SHP77 (cell line): ENCODE measurements around the gene RIMS3.
A peak's percentile ranks its signal among the peaks of the same experiment; 100 is the strongest.
"Not testable (repeated sequence)": the region's sequence is repeated elsewhere in the genome, so short reads cannot be mapped to it uniquely, and the experiment has no call there.

Experiments used
- DNase-seq, 2 experiments: peaks; one replicate each; lab custom pipeline; 2025; lab: John Stamatoyannopoulos, UW

RIMS3 gene

DNA sequence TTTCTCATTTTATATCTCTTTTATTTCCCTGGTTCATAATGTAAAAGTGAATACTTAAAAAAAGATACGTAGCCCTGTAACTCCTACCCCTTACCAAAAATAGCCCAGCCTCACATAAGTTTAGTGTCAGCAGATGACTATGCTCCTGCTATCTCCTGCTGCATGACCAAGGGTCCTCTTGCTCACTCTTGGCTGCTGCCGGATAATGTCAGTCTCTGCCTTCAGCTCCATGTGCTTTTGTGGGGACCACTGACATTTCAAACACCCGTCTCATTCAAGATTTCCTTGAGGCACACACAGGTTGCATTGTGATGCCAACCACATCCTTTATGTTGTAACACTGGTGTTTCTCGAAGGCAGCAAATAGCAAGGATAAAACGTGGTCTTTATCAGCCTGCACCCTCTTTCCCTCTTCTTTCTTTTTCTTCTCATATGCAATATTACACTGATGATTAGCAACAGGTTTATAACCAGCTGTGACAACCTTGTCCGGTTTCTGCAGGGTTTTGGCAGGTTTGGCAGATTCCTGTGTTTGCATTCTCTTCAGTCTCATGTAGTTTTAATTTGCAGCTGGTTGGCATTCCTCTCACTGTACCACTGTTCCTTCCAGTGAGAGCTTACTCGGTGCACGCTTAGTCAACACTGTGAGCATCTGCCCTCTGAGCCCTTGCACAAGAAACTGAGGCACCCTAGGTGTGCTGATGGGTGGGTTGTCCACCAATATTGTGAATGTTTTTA lies 71.9 kb downstream of the RIMS3 start:
- no peak for DNase-seq

DNA sequence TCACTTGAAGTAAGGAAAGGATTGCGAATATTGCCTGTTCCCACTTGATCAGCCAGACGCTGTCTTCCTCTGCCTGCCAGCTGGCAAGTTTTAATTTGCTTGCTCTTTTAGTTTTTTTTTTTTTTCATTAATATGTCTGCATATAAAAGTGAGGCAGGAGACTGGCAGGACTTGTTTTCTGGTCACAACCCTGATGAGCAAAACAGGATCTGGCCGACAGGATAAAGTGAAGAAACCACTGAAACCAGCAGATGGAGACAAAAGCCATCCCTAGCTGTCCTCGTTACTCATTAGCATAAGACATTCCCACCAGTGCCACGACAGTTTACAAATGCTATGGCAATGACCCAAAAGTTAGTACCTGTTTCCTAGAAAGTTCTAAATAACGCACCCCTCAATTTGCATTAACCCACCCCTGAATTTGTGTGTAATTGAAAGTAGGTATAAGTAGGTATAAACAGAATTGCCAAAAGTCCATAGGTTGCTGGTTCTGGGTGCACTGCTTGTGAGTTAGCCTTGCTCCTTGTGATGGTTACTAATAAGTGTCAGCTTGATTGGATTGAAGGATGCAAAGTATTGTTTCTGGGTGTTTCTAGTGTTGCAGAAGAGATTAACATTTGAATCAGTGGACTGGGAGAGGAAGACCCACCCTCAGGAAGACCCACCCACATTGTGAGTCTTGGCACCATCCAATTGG lies 73.2 kb downstream of the RIMS3 start:
- peak; percentile 7 to 37 for DNase-seq

DNA sequence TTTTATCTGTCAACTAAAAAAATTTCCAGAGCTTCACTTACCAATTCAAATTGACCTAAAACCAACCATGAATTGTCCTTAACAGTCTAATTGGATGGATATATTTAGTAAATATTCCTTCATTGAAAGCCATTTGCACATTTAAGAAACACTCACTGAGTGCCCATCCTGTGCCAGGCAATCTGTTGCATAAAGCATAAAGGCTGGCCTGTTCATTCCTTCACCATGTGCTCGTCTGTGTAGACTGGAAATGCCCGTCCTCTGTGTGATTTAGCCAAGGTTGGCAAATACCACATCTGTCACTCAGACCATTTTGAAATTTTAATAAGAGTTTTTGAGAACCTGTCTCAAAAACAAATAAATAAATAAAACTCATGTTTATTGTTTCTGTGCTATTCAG lies 76.9 kb downstream of the RIMS3 start:
- DNase-seq, result no peak

DNA sequence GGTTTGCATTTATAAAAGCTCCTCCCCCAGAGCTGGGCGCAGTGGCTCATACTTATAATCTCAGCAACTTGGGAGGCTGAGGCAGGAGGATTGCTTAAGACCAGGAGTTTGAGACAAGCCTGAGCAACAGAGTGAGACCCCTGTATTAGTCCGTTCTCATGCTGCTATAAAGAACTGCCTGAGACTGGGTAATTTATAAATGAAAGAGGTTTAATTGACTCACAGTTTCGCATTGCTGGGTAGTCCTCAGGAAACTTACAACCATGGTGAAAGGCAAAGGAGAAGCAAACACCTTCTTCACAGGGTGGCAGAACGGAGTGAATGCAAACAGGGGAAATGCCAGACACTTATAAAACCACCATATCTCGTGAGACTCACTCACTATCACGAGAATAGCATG lies 81.5 kb downstream of the RIMS3 start:
- no peak for DNase-seq

DNA sequence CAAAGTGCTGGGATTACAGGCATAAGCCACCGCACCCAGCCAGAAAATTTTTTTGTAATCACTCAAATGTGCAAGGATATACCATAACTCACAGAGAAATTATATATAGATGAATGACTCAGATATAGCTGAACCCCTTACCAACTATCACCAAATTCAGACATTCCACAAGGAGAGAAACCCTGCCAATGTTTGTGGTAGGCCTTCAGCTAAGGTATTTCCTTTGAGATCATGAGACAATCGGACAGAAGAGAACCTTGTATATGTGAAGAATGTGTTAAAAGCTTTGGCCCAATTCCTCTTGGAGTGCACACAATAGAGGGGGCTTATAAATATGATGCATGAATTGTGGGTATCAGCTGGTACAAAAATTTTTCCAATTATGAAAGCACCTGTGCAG lies 83.4 kb downstream of the RIMS3 start:
- DNase-seq, result no peak

DNA sequence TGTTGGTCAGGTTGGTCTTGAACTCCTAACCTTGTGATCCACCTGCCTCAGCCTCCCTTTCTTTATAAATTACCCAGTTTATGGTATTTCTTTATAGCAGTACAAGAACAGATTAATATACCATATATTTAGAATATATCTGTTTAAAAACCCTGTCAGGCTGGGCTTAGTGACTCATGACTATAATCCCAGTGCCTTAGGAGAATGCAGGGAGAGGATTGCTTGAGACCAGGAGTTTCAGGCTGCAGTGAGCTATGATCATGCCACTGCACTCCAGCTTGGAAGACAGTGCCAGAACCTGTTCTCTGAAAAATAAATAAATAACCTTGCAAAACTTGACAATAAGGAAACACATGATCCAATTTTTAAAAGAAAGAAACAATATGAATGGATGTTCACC lies 90.1 kb downstream of the RIMS3 start:
- no peak for DNase-seq

DNA sequence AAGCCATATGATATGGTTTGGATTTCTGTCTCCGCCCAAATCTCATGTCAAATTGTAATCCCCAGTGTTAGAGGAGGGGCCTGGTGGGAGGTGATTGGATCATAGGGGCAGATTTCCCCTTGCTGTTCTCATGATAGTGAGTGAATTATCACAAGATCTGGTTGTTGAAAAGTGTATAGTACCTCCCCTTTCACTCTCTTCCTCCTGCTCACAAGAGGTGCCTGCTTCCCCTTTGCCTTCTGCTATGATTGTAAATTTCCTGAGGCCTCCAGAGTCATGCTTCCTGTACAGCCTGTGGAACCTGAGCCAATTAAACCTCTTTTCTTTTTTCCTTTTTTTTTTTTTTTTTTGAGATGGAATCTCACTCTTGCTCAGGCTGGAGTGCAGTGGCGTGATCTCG lies 90.7 kb downstream of the RIMS3 start:
- not testable (repeated sequence) for DNase-seq
